Loucy (cell line): ENCODE data around the gene TLR9.

Source experiments
- H2AFZ ChIP-seq: fragments of 200-600 bp; sonication (generic); 2 replicates; pipeline ENCODE4 v1.6.0; 2016; ENCODE audit warnings: antibody characterized with exemption, mild to moderate bottlenecking, low read length, moderate library complexity
- H3F3A ChIP-seq: fragments of 200-600 bp; 2 replicates; pipeline ENCODE4 v1.6.0; 2016; ENCODE audit warnings: antibody characterized with exemption, low read depth, mild to moderate bottlenecking
- H3K27me3 ChIP-seq: fragments of 200-600 bp; sonication (generic); 2 replicates; pipeline ENCODE4 v1.6.1; 2014; ENCODE audit warnings: low read length, mild to moderate bottlenecking; ENCODE audit not compliant: insufficient read depth, poor library complexity, severe bottlenecking
- H3K36me3 ChIP-seq: fragments of 200-600 bp; sonication (generic); 2 replicates; pipeline ENCODE4 v1.6.1; 2016; ENCODE audit warnings: low read length; ENCODE audit not compliant: insufficient read depth
- H3K4me1 ChIP-seq: fragments of 200-600 bp; sonication (generic); 2 replicates; pipeline ENCODE4 v1.5.1; 2014; ENCODE audit warnings: low read length, mild to moderate bottlenecking; ENCODE audit not compliant: insufficient read depth, poor library complexity, severe bottlenecking
- H3K4me2 ChIP-seq: fragments of 200-600 bp; sonication (generic); 2 replicates; pipeline ENCODE4 v1.6.0; 2014; ENCODE audit warnings: antibody characterized with exemption, low read length, low read depth, mild to moderate bottlenecking; ENCODE audit not compliant: poor library complexity, severe bottlenecking
- H3K4me3 ChIP-seq: fragments of 200-600 bp; sonication (generic); 2 replicates; pipeline ENCODE4 v1.5.1; 2014; ENCODE audit warnings: low read length, mild to moderate bottlenecking, mixed read lengths; ENCODE audit not compliant: poor library complexity, severe bottlenecking
- H3K79me2 ChIP-seq: fragments of 200-600 bp; sonication (generic); 2 replicates; pipeline ENCODE4 v1.6.1; 2014; ENCODE audit warnings: low read length; ENCODE audit not compliant: insufficient read depth
- H3K9ac ChIP-seq: fragments of 200-600 bp; sonication (generic); 2 replicates; pipeline ENCODE4 v1.6.0; 2014; ENCODE audit warnings: mild to moderate bottlenecking, low read depth, low read length, moderate library complexity; ENCODE audit not compliant: poor library complexity, severe bottlenecking
- H3K9me2 ChIP-seq: fragments of 200-600 bp; sonication (generic); replicated peaks from 2 replicates; pipeline ENCODE4 v1.6.1; 2016; ENCODE audit warnings: low read depth, low read length, mixed read lengths
- H3K9me3 ChIP-seq: fragments of 200-600 bp; sonication (generic); 2 replicates; pipeline ENCODE4 v1.6.1; 2014; ENCODE audit warnings: mild to moderate bottlenecking, antibody characterized with exemption, low read length, low read depth; ENCODE audit not compliant: insufficient read depth
- H4K20me1 ChIP-seq: fragments of 200-600 bp; sonication (generic); 2 replicates; pipeline ENCODE4 v1.6.0; 2014; ENCODE audit warnings: antibody characterized with exemption, low read length, mild to moderate bottlenecking; ENCODE audit not compliant: insufficient read depth, poor library complexity, severe bottlenecking
- EZH2phosphoT487 ChIP-seq: fragments of 200-600 bp; IDR thresholded peaks from 2 replicates; pipeline ENCODE4 v1.6.1; 2018; ENCODE audit warnings: antibody characterized with exemption, mild to moderate bottlenecking, moderate library complexity, borderline replicate concordance
- TF ChIP-seq, protein P1 (sequence below): fragments of 200-600 bp; sonication (generic); conservative IDR thresholded peaks from 2 replicates; pipeline ENCODE4 v1.5.1; 2014; ENCODE audit warnings: mild to moderate bottlenecking, antibody characterized with exemption, low read length

The TLR9 gene

DNA sequence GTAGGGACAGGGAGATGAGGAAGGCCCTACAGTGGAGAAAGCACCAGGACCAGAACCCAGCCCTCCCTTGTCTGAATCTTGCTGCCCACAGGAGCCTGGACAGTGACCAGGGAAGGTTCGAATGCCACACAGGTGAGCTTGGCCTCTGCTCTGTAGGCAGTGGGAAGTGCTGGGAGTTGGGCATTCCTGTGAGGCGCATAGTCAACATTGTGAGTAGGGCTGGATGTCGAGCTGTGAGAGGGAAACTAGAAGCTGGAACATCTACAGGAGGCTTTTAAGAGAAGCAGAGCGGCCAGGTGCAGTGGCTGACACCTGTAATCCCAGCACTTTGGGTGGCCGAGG, 47.8 kb downstream of the TLR9 start:
- peaks cover 4% of the 10 kb centered on the region for H3K4me1 ChIP-seq
- TF ChIP-seq EZH2phosphoT487, result no peak
- TF ChIP-seq, protein P1, sequence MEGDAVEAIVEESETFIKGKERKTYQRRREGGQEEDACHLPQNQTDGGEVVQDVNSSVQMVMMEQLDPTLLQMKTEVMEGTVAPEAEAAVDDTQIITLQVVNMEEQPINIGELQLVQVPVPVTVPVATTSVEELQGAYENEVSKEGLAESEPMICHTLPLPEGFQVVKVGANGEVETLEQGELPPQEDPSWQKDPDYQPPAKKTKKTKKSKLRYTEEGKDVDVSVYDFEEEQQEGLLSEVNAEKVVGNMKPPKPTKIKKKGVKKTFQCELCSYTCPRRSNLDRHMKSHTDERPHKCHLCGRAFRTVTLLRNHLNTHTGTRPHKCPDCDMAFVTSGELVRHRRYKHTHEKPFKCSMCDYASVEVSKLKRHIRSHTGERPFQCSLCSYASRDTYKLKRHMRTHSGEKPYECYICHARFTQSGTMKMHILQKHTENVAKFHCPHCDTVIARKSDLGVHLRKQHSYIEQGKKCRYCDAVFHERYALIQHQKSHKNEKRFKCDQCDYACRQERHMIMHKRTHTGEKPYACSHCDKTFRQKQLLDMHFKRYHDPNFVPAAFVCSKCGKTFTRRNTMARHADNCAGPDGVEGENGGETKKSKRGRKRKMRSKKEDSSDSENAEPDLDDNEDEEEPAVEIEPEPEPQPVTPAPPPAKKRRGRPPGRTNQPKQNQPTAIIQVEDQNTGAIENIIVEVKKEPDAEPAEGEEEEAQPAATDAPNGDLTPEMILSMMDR, result no peak
- H3K4me2 ChIP-seq, result no peak overlapping the region
- no peak overlapping the region for H3K9ac ChIP-seq
- H3K9me3 ChIP-seq, result no peaks in the 10 kb centered on the region
- no peak overlapping the region for H3K4me3 ChIP-seq
- no peaks in the 10 kb centered on the region for H3K79me2 ChIP-seq
- H3F3A ChIP-seq, result no peaks in the 10 kb centered on the region
- no peaks in the 10 kb centered on the region for H4K20me1 ChIP-seq
- H3K9me2 ChIP-seq, result no peaks in the 10 kb centered on the region
- no peaks in the 10 kb centered on the region for H3K36me3 ChIP-seq
- H2AFZ ChIP-seq, result no peak overlapping the region
- no peaks in the 10 kb centered on the region for H3K27me3 ChIP-seq

- Histone ChIP-seq H2AFZ (no peak overlapping the region), H3K4me3 (no peak overlapping the region), H3F3A (no peaks in the 10 kb centered on the region), H4K20me1 (no peaks in the 10 kb centered on the region), H3K9ac (no peak overlapping the region), H3K27me3 (no peaks in the 10 kb centered on the region), H3K4me1 (peaks cover 4% of the 10 kb centered on the region), H3K79me2 (no peaks in the 10 kb centered on the region), H3K9me3 (no peaks in the 10 kb centered on the region), H3K9me2 (no peaks in the 10 kb centered on the region), H3K4me2 (no peak overlapping the region), H3K36me3 (no peaks in the 10 kb centered on the region)
- TF ChIP-seq, protein P1, result no peak
These were observed 48.3 kb downstream of the TLR9 start for GRCh38 chr3:52176951-52177700.

GRCh38 chr3:52176180-52176752, 49.2 kb downstream of the TLR9 start:
- Histone ChIP-seq H3K79me2 (no peaks in the 10 kb centered on the region), H4K20me1 (no peaks in the 10 kb centered on the region), H2AFZ (no peak overlapping the region), H3K4me1 (peaks cover 4% of the 10 kb centered on the region), H3K36me3 (no peaks in the 10 kb centered on the region), H3K4me3 (no peak overlapping the region), H3K9ac (no peak overlapping the region), H3F3A (no peaks in the 10 kb centered on the region), H3K4me2 (no peak overlapping the region), H3K27me3 (no peaks in the 10 kb centered on the region), H3K9me3 (no peaks in the 10 kb centered on the region), H3K9me2 (no peaks in the 10 kb centered on the region)
- TF ChIP-seq, protein P1, result no peak
- TF ChIP-seq EZH2phosphoT487, result no peak
